GM12878 (cell line): ENCODE measurements around the gene RPS19BP1. TPM values are rescaled to one million over a fixed set of nuclear protein-coding genes. Genes with fewer than 3 reads are reported as not detected.

Source experiments
- ATAC-seq: fragments of 200-7000 bp; cut with Tn5 transposase; 3 replicates; pipeline ENCODE4 v1.9.1; 2020; ENCODE audit warnings: mild to moderate bottlenecking, moderate library complexity
- BruUV-seq: library from RNA; stranded (reverse); fragments of 400-500 nt; replicated peaks from 2 replicates; lab custom pipeline; 2021; lab: Mats Ljungman, UMichigan
- CTCF ChIA-PET: fragments of 300-600 bp; sonication (Branson Sonifier 250); formaldehyde crosslinking; extraction: SDS; loops from one replicate; lab custom pipeline; 2021; ENCODE audit warnings: inconsistent platforms; lab: Yijun Ruan, JAX
- POLR2A ChIA-PET: fragments of 350-600 bp; formaldehyde crosslinking; extraction: SDS; loops from one replicate; lab custom pipeline; 2021; ENCODE audit warnings: inconsistent platforms; lab: Charles Lee
- RAD21 ChIA-PET: fragments of 300-600 bp; sonication (Branson Sonifier 250); formaldehyde crosslinking; loops from one replicate; lab custom pipeline; 2023; ENCODE audit warnings: antibody characterized with exemption; ENCODE audit not compliant: unreplicated experiment; lab: Charles Lee
- SMC1A ChIA-PET: fragments of 300-600 bp; sonication (Branson Sonifier 250); formaldehyde crosslinking; loops from one replicate; lab custom pipeline; 2023; ENCODE audit not compliant: unreplicated experiment, uncharacterized antibody; lab: Charles Lee
- DNase-seq: peaks from one replicate; pipeline ENCODE4 v3.0.0-alpha.2; 2011; ENCODE audit warnings: low read depth, low spot score
- FAIRE-seq: peaks from 3 replicates; lab custom pipeline; 2011; peaks lifted over from hg19 to GRCh38; lab: Jason Lieb, UNC
- H2AFZ ChIP-seq: 2 replicates; pipeline ENCODE4 v1.6.0; 2011; ENCODE audit warnings: low read depth, low read length, control low read depth; ENCODE audit not compliant: control insufficient read depth
- H3K27ac ChIP-seq: 2 replicates; pipeline ENCODE4 v1.5.1; 2011; ENCODE audit warnings: control low read depth; ENCODE audit not compliant: control insufficient read depth, insufficient read depth
- H3K27me3 ChIP-seq, 2 experiments: replicated peaks in 1 of 2; 2 replicates each; pipeline versions ENCODE4 v1.6.0 to v1.6.1; 2011; ENCODE audit warnings: low read length in 1 of 2; ENCODE audit not compliant: control insufficient read depth in 2 of 2, insufficient read depth in 2 of 2
- H3K36me3 ChIP-seq, 2 experiments: 2 replicates each; pipeline ENCODE4 v1.5.1; 2011; ENCODE audit warnings: low read length in 1 of 2; ENCODE audit not compliant: control insufficient read depth in 2 of 2, insufficient read depth in 2 of 2
- H3K4me1 ChIP-seq: 2 replicates; pipeline ENCODE4 v1.6.1; 2011; ENCODE audit warnings: mild to moderate bottlenecking, low read length, moderate library complexity, mixed read lengths; ENCODE audit not compliant: control insufficient read depth, insufficient read depth
- H3K4me2 ChIP-seq: 2 replicates; pipeline ENCODE4 v1.6.0; 2011; ENCODE audit warnings: control low read depth; ENCODE audit not compliant: control insufficient read depth, insufficient read depth
- H3K4me3 ChIP-seq: fragments of 200-600 bp; sonication (generic); 2 replicates; pipeline ENCODE4 v1.5.1; 2016
- H3K79me2 ChIP-seq: 2 replicates; pipeline ENCODE4 v1.6.0; 2011; ENCODE audit warnings: low read length; ENCODE audit not compliant: control insufficient read depth, insufficient read depth
- H3K9ac ChIP-seq: 2 replicates; pipeline ENCODE4 v1.8.0; 2011; ENCODE audit warnings: low read length, control low read depth, mixed read lengths; ENCODE audit not compliant: control insufficient read depth, insufficient read depth
- H3K9me3 ChIP-seq: replicated peaks from 3 replicates; pipeline ENCODE4 v1.5.1; 2011; ENCODE audit warnings: mild to moderate bottlenecking, low read length; ENCODE audit not compliant: control insufficient read depth, insufficient read depth
- H4K20me1 ChIP-seq: 2 replicates; pipeline ENCODE4 v1.6.0; 2011; ENCODE audit not compliant: control insufficient read depth, insufficient read depth
- MYC ChIP-seq: IDR thresholded peaks from 2 replicates; pipeline ENCODE4 v1.6.1; 2011; ENCODE audit warnings: mild to moderate bottlenecking, low read length, moderate library complexity, inconsistent platforms; ENCODE audit not compliant: insufficient read depth, insufficient replicate concordance, insufficient read length, severe bottlenecking
- PML ChIP-seq: IDR thresholded peaks from 2 replicates; pipeline ENCODE4 v1.6.1; 2012; ENCODE audit warnings: low read length, inconsistent platforms
- POLR2A ChIP-seq: IDR thresholded peaks from 2 replicates; pipeline ENCODE4 v1.6.1; 2011; ENCODE audit warnings: low read depth, mild to moderate bottlenecking, low read length
- POLR2AphosphoS2 ChIP-seq: IDR thresholded peaks from 2 replicates; pipeline ENCODE4 v1.6.1; 2011; ENCODE audit warnings: low read depth, mild to moderate bottlenecking, low read length, improper control_type of control experiment, moderate library complexity
- SMARCA5 ChIP-seq: fragments of 450-650 bp; IDR thresholded peaks from 2 replicates; pipeline ENCODE4 v1.6.1; 2017; ENCODE audit warnings: mild to moderate bottlenecking
- WGBS: methylation state at CpG from one replicate; pipeline ENCODE4 v1.1.6; 2016; ENCODE audit warnings: low lambda C conversion rate; ENCODE audit not compliant: insufficient replicate concordance, insufficient coverage; ENCODE audit errors: missing lambda C conversion rate; 5-methylcytosine and 5-hydroxymethylcytosine counted together
- in situ Hi-C: fragments of 300-500 bp; cut with MboI; formaldehyde crosslinking; loops from 9 replicates; pipeline ENCODE4 v1.14.3; 2018; ENCODE audit warnings: mixed read lengths
- intact Hi-C: fragments of 100-400 bp; cut with micrococcal nuclease; formaldehyde crosslinking; loops from one replicate; pipeline ENCODE4 v1.14.2; 2022; ENCODE audit not compliant: unreplicated experiment
- polyA plus RNA-seq, 11 experiments: library from polyadenylated mRNA; depleted of rRNA in 4 of 11; unstranded in 6 of 11; stranded (reverse) in 5 of 11; fragments of >200 nt; fragmentation: Nextera tagmentation in 4 of 11; fragmentation: Illumina TruSeq in 1 of 11; extraction: Ambion mirVana in 4 of 11; extraction: Trizol in 1 of 11; gene quantifications; 1 replicate in 1 of 11; 2 replicates in 10 of 11; pipeline versions ENCODE4 v1.2.1 to v1.2.3, GENCODE V29; 2011 to 2016; ENCODE audit warnings: inconsistent platforms in 2 of 11, missing spikeins in 2 of 11, low read depth in 1 of 11
- total RNA-seq, 4 experiments: library from RNA; depleted of rRNA in 3 of 4; stranded (reverse); fragments of >200 nt in 3 of 4; fragmentation: Illumina TruSeq in 1 of 4; extraction: Trizol in 1 of 4; gene quantifications; 2 replicates each; pipeline versions ENCODE4 v1.2.1 to v1.2.3, GENCODE V29; 2013 to 2021
- TF ChIP-seq, protein P1 (sequence below): fragments of 450-650 bp; IDR thresholded peaks from 2 replicates; pipeline ENCODE4 v1.6.1; 2014; ENCODE audit warnings: mild to moderate bottlenecking

RPS19BP1 gene
- total and polyA plus RNA-seq, 10 of the 15 experiments (the other 5 are each of a cell fraction or from before 2014, with no cell fraction given): 2.7 to 206 (median 78.6) TPM

- ChIA-PET SMC1A (interaction anchor here (0.5 to 3.8 kb wide), 19 partner anchors 8 to 1115 kb away, joined by 3 to 30 read pairs (median 4); partner anchors contain the start of genes MIEF1 and TAB1), CTCF (interaction anchor here (0.8 to 8.0 kb wide), 31 partner anchors 8 to 366 kb away, joined by 3 to 75 read pairs (median 7); partner anchors contain the start of genes MIEF1, RPS19BP1 and TAB1), RAD21 (interaction anchor here (0.7 to 3.2 kb wide), 9 partner anchors 13 to 172 kb away, joined by 3 to 17 read pairs (median 4); no protein-coding TSS in a partner anchor), POLR2A (interaction anchor here (0.6 to 1.4 kb wide), 5 partner anchors 8 to 395 kb away, joined by 3 to 4 read pairs (median 4); partner anchors contain the start of gene MIEF1)
- in situ Hi-C loops (loop anchor here (25.0 kb wide), 1 partner anchor 353 kb away; the partner anchor contains the start of gene CBX7), intact Hi-C loops (loop anchor here (5.0 kb wide), 1 partner anchor 118 kb away; the partner anchor contains the start of gene TAB1)
- Histone ChIP-seq H3K4me1 (peaks cover 16% of the 10 kb centered on the region), H4K20me1 (peaks cover 4% of the 10 kb centered on the region; the same call in 1 of the 2 replicates), H3K27ac (no peak overlapping the region; the same call in 1 of the 2 replicates), H3K9ac (no peak overlapping the region), H3K79me2 (peaks cover 24% of the 10 kb centered on the region), H3K36me3 (peaks cover 30 to 35% of the 10 kb centered on the region in 2 experiments; a peak in 3 of 4 replicates), H3K4me2 (0 out of 2 replicates have a peak overlapping the region, but pooled peaks have one; percentile 19), H3K9me3 (no peaks in the 10 kb centered on the region), H3K27me3 (no peaks in the 10 kb centered on the region), H3K4me3 (no peak overlapping the region), H2AFZ (no peak overlapping the region)
- no TSS peak for BruUV-seq
- ATAC-seq (no peak), DNase-seq (no peak), FAIRE-seq (no peak)
- 78% methylated on average over 12 of the region's 12 CpGs for WGBS
- TF ChIP-seq, protein P1, sequence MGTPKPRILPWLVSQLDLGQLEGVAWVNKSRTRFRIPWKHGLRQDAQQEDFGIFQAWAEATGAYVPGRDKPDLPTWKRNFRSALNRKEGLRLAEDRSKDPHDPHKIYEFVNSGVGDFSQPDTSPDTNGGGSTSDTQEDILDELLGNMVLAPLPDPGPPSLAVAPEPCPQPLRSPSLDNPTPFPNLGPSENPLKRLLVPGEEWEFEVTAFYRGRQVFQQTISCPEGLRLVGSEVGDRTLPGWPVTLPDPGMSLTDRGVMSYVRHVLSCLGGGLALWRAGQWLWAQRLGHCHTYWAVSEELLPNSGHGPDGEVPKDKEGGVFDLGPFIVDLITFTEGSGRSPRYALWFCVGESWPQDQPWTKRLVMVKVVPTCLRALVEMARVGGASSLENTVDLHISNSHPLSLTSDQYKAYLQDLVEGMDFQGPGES: no peak
- TF ChIP-seq MYC (no peak), PML (no peak), POLR2AphosphoS2 (no peak), SMARCA5 (no peak), POLR2A (peak; percentile 40; the same call in 1 of the 2 replicates)
Measured at GRCh38 chr22:39515266-39516050, 17.1 kb downstream of the RPS19BP1 start.
